DMS153 treated with DMSO at 0.1 percent for 48 hours (cell line): ENCODE results near the gene GATA3.

Source experiments
- DNase-seq: peaks from one replicate; lab custom pipeline; 2025; ENCODE audit not compliant: unreplicated experiment; lab: John Stamatoyannopoulos, UW

Gene GATA3

GRCh38 chr10:8050556-8051108 is 3.9 kb upstream of the GATA3 start:
- no peak for DNase-seq

- no peak for DNase-seq
These were observed 3.2 kb upstream of the GATA3 start for GRCh38 chr10:8051109-8051821.

- DNase-seq: no peak
These were observed 2.6 kb upstream of the GATA3 start for GRCh38 chr10:8051851-8052257.

- DNase-seq: no peak
These were observed 2.0 kb upstream of the GATA3 start for GRCh38 chr10:8052341-8052955.

- no peak for DNase-seq
These were observed 1.5 kb upstream of the GATA3 start for GRCh38 chr10:8052956-8053445.

- peak; percentile 30 for DNase-seq
These were observed 843 bp upstream of the GATA3 start for GRCh38 chr10:8053446-8054243.

- DNase-seq: no peak
These were observed 319 bp upstream of the GATA3 start for GRCh38 chr10:8054244-8054493.

- DNase-seq: no peak
These were observed 1.2 kb downstream of the GATA3 start for GRCh38 chr10:8055420-8056349.

GRCh38 chr10:8056378-8056777 is 1.9 kb downstream of the GATA3 start:
- no peak for DNase-seq

- no peak for DNase-seq
These were observed 2.4 kb downstream of the GATA3 start for GRCh38 chr10:8056871-8057331.

- DNase-seq: no peak
These were observed 3.3 kb downstream of the GATA3 start for GRCh38 chr10:8057636-8058273.

GRCh38 chr10:8058274-8059111 is 4.0 kb downstream of the GATA3 start:
- DNase-seq: no peak

- no peak for DNase-seq
These were observed 4.9 kb downstream of the GATA3 start for GRCh38 chr10:8059191-8059936.

GRCh38 chr10:8060010-8060703 is 5.7 kb downstream of the GATA3 start:
- DNase-seq: no peak

GRCh38 chr10:8060704-8061121 is 6.2 kb downstream of the GATA3 start:
- DNase-seq: no peak

GRCh38 chr10:8061274-8062211 is 7.1 kb downstream of the GATA3 start:
- DNase-seq: no peak
